Hindlimb muscle (tissue), 1 donor: ENCODE results near the gene TOM1L2. TPM values are rescaled to one million over a fixed set of nuclear protein-coding genes. Genes with fewer than 3 reads are reported as not detected.

ENCODE experiments used
- DNase-seq: peaks from one replicate; pipeline ENCODE4 v3.0.0-alpha.2; 2013
- polyA plus RNA-seq: library from polyadenylated mRNA; unstranded; fragments of 120-200 nt; gene quantifications from one replicate; pipeline ENCODE4 v1.2.1, GENCODE V29; 2013; ENCODE audit not compliant: insufficient read length

The TOM1L2 gene
- polyA plus RNA-seq, 1 donor, result 51.8 TPM

DNA sequence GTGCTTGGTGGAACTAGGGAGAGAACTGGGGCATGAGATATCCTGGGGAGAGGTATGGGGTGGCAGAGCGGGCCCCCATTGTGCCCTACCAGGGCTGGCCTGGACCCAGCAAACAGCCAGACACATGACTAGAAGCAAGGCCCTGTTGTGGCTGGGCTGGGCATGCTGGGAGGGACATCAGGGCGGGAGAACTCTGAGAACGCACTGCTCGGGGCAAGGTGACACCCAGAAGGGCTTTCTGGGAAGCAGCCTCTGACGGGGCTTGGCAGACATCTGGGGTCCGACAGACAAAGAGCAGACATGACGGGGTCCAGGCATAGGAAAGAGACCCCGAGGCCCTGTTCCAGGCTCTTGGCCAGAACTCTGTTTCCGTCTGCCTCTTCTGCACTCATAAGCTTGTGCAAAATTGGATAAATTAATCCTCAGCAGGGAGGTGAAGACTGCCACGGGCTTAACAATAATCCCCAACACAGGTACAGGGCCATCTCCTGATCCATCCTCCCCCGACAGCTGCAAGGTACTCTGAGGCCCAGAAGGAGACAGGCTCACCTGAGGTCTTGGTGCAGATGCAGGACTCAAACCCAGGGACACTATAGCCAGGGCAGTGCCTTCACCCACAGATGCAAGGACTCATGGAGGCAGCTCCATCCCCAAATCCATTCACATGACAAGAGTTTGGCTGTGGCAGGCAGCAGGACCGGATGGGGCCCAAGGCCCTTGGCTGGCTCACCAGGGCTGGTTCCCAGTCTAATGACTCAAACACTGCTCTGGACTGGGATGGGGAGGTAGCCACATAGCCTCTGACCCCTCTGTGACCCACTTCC lies 140.8 kb downstream of the TOM1L2 start:
- DNase-seq, result no peak

GRCh38 chr17:17830740-17831207 lies 141.4 kb downstream of the TOM1L2 start:
- DNase-seq, result no peak

DNA sequence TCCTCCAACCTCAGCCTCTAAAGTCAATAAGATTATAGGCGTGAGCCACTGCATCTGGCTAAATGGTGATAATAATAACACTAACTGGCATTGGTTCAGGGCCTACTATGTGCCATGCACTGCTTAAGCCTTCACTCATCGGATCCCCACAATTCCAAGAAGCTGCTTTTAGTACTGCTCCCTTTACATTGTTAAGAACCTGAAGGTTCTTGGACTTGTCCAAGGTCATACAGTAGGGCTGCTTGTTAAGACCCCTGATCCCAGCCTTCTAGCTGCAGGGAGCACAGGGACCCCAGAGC lies 142.0 kb downstream of the TOM1L2 start:
- DNase-seq, result no peak

DNA sequence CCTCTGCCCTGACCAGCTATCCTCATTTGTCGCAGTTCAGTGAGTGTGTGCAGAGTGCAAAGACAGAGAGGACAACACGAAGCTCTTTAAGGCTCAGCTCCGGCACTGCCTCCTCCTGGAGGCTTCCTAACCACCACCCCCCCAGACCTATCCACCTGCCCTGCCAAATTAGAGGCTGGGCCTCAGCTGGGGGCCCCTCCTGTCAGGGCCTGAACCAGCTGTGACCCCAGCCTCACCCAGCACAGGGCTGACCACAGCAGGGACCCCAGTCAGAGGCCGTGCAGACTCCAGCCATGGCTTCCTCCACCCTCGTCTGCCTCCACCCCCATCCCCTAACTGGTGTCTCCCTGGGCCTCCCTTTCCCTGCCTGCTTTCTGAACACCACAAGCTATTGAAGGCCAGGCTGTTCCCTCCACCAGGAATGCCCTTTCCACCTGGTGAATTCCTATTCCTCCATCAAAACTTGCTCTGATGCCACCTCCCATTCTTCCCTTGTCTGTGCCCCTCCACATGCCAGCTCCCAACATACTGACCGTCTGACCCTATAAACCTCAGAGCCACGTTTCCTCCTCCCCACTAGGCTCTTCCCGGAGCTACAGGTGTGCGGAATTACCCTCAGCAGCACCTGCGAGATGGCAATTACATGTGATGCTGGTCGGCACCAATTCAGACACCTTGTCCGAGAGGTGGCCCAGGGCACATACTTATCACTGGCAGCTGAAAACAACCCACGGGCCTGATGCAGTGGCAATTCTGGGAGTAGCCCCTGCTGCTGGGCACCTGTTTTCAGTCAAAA lies 144.2 kb downstream of the TOM1L2 start:
- no peak for DNase-seq

- no peak for DNase-seq
Observed at GRCh38 chr17:17826942-17827785, 145.0 kb downstream of the TOM1L2 start.

GRCh38 chr17:17826342-17826713 lies 145.9 kb downstream of the TOM1L2 start:
- no peak for DNase-seq

DNA sequence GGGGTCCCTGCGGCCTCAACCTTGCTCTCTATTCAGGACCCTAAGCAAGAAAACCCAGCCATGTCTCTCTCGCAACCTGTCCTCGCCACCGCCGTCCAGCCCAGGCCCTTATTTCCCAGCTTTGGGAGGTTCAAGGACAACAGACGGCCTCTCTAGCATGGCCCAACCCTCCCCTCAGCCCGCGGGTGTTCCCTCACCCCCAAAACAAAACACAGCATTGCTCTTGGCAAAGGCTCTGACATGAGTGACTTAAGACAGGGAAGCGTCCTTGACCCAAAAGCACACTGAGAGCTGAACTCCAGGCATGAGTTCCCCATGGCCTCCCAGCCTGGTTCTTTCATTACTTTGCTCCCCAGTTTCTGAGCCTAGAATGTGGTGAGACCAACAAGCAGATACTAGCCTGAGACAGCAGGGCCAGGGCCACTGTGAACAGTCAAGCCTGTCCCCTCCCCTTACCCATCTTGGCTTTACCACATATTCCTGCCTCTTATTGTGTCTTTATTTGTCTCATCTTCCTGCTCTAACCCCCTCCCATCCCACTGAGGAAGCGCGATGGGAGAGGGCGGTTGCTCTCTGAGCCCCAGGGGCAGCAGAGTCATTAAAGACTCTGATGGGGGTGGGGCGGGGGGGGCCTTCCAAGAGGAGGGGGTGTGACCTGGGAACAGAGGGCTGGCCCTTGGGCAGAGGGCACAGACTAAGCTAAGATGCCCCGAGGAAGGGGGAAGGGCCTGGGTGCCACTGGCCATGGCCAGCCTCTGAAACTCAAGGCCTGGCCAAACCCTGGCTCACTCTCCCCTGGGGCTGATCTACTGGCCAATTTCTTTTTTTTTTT lies 147.2 kb downstream of the TOM1L2 start:
- DNase-seq, result no peak

GRCh38 chr17:17824119-17824782 lies 147.9 kb downstream of the TOM1L2 start:
- DNase-seq, result no peak

DNA sequence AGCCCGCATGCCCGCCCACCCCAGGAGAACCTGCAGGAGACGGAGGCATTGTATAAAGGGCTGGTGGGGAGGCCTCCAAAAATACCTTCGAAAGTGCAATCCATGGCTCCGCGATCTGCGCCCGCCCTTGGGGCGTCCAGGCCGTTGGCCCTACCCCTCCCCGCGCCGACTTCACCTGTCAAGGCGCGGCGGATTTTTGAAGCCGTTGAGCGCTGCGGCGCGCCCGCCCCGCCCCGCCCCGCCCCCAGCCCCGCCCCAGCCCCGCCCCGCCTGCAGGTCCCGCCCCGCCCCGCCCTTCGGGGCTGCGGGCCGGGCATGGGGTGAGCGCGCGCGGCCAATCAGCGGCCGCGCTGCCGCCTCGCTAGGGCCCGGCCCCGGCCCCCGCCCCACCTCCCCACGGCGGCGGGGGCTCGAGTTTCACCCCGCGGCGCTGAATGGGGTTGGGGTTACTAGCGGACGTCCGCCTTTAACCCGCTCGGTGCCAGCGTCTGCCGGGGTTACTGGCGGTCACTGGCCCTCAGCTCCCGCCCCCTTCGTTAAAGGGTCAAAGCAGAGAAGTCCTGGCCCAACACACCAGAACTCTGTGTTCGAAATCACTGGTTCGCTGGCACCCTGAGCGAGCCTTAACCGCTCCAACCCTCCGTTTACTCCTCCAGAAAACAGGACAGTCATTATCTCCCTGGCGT lies 148.6 kb downstream of the TOM1L2 start:
- peak; percentile 90 for DNase-seq

DNA sequence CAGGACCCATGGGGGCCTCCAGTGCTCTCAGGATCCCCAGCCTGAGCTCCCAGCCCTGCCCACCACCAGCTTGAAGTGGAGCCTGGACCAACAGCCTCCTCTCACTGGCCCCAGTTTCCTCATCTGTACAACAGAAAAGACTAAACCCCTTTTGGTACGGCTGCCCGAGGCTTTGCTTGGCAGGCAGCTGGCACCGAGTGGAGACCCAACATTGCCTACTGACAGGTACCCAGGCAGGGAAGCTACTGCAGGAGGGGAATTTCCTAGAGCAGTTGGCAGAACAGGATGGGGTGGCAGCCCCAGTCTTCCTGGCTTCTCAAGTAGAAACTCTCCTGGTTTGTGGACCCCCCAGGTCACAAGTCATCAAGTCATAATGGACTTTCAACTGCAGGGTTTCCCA lies 149.6 kb downstream of the TOM1L2 start:
- DNase-seq, result no peak

DNA sequence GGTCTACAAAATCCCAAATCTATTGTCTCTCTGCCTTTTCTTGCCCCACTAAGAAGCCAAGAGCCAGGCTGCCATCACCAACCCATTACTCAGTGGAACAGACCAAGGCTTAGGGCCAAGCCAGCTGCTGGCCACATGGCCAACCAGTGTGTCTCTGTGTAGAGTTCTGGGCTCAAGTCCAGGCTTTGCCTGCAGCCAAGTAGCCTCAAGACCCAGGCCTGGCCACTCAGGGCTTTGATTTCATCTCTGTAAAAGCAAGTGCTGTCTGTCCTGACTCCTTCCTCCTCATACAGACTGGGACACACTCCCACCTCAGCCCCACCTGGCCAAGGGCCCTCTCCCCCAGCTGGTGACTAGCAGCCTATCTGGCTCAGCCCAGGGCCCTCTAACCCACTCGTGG lies 150.0 kb downstream of the TOM1L2 start:
- DNase-seq, result no peak

DNA sequence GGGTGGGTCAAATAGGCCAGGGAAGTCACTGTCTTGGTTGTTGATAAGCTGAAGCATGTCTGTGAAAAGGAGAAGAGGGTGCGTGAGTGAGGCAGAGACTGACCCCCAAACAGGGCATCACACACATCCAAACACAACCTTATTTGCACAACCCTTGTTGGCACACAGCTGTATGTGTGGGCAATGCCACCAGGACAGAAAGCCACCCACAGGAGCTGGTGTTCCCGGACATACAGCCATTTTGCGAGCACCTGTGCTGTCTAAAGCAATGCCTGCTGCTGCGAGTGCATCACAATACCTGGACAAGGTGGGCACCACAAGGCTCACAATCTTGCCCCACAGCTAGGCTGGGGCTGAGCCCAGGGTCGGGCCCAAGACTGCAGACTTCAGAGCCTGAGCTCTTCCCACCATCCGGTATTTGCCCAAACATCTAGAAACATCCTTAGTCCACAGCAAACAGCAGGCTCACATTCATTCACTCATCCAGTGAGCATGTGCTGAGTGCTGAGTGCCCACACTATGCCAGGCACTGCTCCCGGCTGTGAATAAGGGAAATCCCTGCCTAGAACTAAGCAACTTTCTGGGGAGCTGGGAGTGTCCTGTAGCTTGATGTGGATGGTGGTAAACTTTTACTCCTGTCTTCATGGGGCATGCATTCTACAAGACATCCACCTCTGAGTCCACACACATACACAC lies 151.6 kb downstream of the TOM1L2 start:
- no peak for DNase-seq

- DNase-seq, result no peak
Observed at GRCh38 chr17:17820046-17820445, 152.2 kb downstream of the TOM1L2 start.

DNA sequence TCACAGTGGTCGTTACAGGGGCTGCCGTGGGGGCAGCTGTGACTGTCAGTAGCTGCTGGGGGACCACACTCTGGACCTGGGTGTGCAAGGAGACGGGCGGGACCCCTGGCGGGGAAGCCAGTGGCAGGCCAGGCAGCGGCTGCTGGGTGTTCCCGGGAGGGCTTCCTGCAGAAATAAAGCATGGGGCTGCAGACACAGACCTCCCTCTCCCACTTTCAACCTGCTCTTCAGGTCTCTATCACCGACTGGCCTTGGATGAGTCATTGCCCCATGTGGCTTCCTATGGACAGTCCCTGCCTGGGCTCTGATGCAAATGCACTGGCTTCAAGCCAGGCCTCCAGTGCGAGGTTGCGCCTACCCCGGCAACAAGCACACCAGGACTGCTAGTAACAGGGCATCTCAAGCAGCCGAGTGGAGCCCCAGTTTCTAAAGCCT lies 152.6 kb downstream of the TOM1L2 start:
- no peak for DNase-seq

GRCh38 chr17:17819111-17819510 lies 153.1 kb downstream of the TOM1L2 start:
- DNase-seq, result no peak

DNA sequence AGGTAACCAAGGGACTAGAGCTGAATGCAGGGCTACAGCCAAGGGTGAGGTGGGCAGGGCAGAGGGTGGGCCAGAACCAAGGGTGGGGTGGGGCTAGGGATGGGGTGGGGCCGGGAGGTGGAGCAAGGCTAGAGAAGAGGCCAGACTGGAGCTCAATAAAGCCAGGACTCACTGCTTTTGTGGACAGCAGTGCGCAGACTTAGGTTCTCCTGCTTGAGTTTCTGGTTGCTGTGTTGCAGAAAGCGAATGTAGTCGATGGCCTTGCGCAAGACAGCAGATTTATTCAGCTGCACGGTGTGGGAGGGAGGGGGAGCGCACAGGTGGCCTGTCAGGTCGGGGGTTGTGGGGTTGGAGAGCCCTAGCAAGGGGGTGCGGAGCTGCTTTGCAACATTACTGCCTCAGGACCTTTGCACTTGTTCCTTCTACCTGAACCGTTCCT lies 154.1 kb downstream of the TOM1L2 start:
- no peak for DNase-seq

DNA sequence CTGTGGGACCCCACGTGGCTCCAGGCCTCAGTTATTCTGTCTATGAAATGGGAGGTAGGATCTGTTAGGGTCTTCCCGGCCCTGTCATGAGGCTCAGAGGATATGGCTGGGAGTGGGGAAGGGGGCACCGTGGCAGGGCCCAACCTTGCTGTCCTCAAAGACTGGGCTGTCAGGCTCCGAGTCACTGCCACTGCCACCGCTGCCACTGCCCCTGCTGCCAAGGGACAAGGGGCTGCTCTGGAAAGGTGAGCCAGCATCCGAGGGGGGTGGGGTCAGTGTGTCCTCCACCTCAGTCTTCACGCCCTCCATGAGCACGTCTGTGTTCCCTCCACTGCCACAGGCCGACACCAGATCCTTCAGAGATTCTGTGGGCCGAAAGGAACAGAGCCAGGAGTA lies 154.7 kb downstream of the TOM1L2 start:
- DNase-seq, result no peak

- DNase-seq, result no peak
Observed at GRCh38 chr17:17816831-17817551, 155.2 kb downstream of the TOM1L2 start.

- DNase-seq, result no peak
Observed at GRCh38 chr17:17816240-17816814, 155.9 kb downstream of the TOM1L2 start.
